HEK293 (cell line): Measurements from ENCODE around the gene DPH2.

ENCODE experiments used
- CTCF ChIP-seq: fragments of 450-650 bp; formaldehyde crosslinking; IDR thresholded peaks from 2 replicates; pipeline ENCODE4 v1.5.1; 2016; ENCODE audit warnings: missing biosample characterization, missing genetic modification characterization
- ELK4 ChIP-seq: IDR thresholded peaks from 2 replicates; pipeline ENCODE4 v1.6.1; 2011; ENCODE audit warnings: mild to moderate bottlenecking, low read depth, low read length, borderline replicate concordance
- OSR2 ChIP-seq: fragments of 450-650 bp; formaldehyde crosslinking; IDR thresholded peaks from 2 replicates; pipeline ENCODE4 v1.5.1; 2016; ENCODE audit warnings: missing biosample characterization, missing genetic modification characterization
- PBX3 ChIP-seq: sonication (generic); formaldehyde crosslinking; IDR thresholded peaks from 2 replicates; pipeline ENCODE4 v1.8.1; 2022; ENCODE audit warnings: mild to moderate bottlenecking, moderate library complexity, missing genetic modification reagents
- SETDB1 ChIP-seq: IDR thresholded peaks from one replicate; pipeline ENCODE4 v1.6.1; 2017; ENCODE audit warnings: mild to moderate bottlenecking, low read length, moderate library complexity, mixed read lengths; ENCODE audit not compliant: insufficient read length
- ZBTB10 ChIP-seq: fragments of 450-650 bp; formaldehyde crosslinking; IDR thresholded peaks from 2 replicates; pipeline ENCODE4 v1.5.1; 2016; ENCODE audit warnings: missing biosample characterization, missing genetic modification characterization
- ZNF112 ChIP-seq: fragments of 450-650 bp; formaldehyde crosslinking; IDR thresholded peaks from 2 replicates; pipeline ENCODE4 v1.5.0; 2017; ENCODE audit warnings: missing biosample characterization, missing genetic modification characterization
- ZNF239 ChIP-seq: fragments of 450-650 bp; formaldehyde crosslinking; IDR thresholded peaks from 2 replicates; pipeline ENCODE4 v1.5.1; 2016; ENCODE audit warnings: missing biosample characterization, missing genetic modification characterization
- ZNF302 ChIP-seq: fragments of 450-650 bp; formaldehyde crosslinking; IDR thresholded peaks from 2 replicates; pipeline ENCODE4 v1.5.1; 2016; ENCODE audit warnings: missing biosample characterization, missing genetic modification characterization, low read depth
- ZNF362 ChIP-seq: fragments of 450-650 bp; formaldehyde crosslinking; IDR thresholded peaks from 2 replicates; pipeline ENCODE4 v1.5.1; 2016; ENCODE audit warnings: missing biosample characterization, missing genetic modification characterization
- ZNF501 ChIP-seq: fragments of 450-650 bp; formaldehyde crosslinking; IDR thresholded peaks from 2 replicates; pipeline ENCODE4 v1.5.1; 2016; ENCODE audit warnings: missing biosample characterization, missing genetic modification characterization
- ZNF555 ChIP-seq: fragments of 450-650 bp; formaldehyde crosslinking; conservative IDR thresholded peaks from 2 replicates; pipeline ENCODE4 v1.5.1; 2017; ENCODE audit warnings: missing biosample characterization, mild to moderate bottlenecking, missing genetic modification characterization, inconsistent platforms

GRCh38 chr1:43979528-43980254 is 9.9 kb downstream of the DPH2 start:
- TF ChIP-seq PBX3 (CRISPR knock-in tag): no peak
- no peak for TF ChIP-seq CTCF
- TF ChIP-seq ZNF302 (tag by site-specific recombination): no peak
- TF ChIP-seq ZNF362: no peak
- TF ChIP-seq OSR2: no peak
- TF ChIP-seq ZNF501: peak; percentile 48; the same call in 1 of the 2 replicates
- no peak for TF ChIP-seq ELK4
- TF ChIP-seq ZNF239 (tag by site-specific recombination): no peak
- TF ChIP-seq ZNF555 (tag by site-specific recombination): no peak
- no peak for TF ChIP-seq SETDB1
- no peak; the same call in none of the 2 replicates for TF ChIP-seq ZBTB10 (tag by site-specific recombination)
- TF ChIP-seq ZNF112: no peak
